H4 (cell line): Measurements from ENCODE around the gene LMO2. TPM values are rescaled to one million over a fixed set of nuclear protein-coding genes. Genes with fewer than 3 reads are reported as not detected.
A peak's percentile ranks its signal among the peaks of the same experiment; 100 is the strongest.
"Not testable (repeated sequence)": the region's sequence is repeated elsewhere in the genome, so short reads cannot be mapped to it uniquely, and the experiment has no call there.

Experiments
- DNase-seq: peaks from one replicate; pipeline ENCODE4 v3.0.0-alpha.2; 2015; ENCODE audit warnings: low spot score
- total RNA-seq: library from RNA; depleted of rRNA; stranded (reverse); fragments of >200 nt; shearing (Covaris generic); gene quantifications from 2 replicates; pipeline ENCODE4 v1.2.3, GENCODE V29; 2014

The LMO2 gene
- total RNA-seq, 1 experiment from 2014 or later: 1.5 TPM

DNA sequence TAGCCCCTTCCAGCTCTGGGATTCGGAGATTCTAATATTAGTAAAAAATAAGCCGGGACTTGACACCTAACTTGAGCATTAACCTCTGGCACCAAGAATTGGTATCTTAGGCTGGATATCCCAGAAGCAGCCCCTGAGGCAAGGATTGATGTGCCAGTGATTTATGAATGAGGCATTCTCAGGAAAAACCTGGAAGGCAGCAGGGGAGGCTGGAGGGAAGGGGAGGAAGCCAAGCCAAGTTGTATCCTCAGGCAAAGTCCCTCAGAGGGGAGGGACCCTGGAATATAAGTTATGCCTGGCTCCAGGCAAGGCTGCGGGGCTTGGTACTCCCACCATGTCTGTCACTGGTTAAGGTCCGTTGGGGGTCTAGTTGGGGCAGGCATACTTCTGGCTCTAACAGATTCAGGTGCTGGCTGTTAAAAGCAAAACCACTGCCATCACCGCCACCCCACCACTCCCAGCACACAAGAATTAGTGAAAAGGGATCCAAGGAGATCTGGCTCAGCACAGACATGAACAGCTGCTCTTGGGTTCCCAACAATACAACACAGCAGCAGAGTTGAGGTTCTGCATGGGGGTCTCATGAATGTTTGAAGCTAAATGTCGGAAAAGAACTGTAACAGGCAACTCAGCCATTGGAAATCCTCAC lies 29.8 kb downstream of the LMO2 start:
- DNase-seq: no peak

DNA sequence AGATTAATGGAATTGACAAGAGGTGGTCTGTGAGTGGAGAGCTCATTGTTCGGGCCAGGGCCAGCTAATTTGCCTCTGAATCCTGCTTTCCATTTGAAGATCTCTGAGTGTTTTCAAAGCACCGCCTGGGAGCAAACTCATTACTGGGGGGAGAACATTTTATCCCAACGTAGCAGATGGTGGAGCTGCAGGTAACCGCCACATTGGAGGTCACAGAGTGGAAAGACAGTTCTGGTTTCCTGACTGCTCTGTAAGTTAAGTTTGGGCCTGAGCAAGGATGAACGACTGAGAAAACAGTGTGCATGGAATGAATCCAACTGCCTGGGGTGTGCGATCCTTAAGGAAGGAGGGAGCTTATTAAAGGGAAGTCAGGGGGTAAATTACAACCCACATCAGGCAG lies 30.5 kb downstream of the LMO2 start:
- no peak for DNase-seq

DNA sequence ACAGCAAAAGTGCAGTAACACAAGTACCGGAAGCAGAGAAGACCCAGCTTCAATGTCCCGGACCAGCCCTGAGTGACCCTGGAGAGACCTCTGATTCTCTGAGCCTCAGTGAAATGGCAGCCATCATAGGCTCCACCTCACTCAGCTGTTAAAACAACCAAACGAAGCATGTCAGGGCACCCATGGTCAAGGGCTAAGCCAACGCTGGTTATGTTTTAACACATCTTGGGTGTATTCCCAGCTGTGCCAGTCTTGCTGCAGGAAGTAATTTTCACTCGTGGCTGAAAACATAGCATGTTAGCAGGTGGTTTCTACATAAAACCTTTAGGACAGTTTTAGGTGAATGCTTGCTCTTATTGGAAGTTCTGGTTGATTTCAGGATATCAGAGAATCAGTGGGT lies 30.9 kb downstream of the LMO2 start:
- DNase-seq: no peak

DNA sequence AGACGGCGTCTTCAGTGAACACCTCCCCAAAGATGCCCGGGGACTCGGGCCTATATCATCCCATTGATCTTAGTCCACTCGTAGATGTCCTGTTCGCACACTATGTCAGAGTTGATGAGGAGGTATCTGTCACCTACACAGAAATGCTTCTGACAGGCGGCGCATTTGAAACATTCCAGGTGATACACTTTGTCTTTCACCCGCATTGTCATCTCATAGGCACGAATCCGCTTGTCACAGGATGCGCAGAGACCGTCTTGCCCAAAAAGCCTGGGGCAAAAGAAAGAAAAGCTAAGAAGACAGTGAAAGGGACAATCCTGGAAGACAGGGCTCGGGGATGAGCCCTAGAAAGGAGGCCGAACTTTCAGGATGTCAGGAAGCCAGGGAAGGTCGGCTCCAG lies 32.6 kb downstream of the LMO2 start:
- DNase-seq: no peak

DNA sequence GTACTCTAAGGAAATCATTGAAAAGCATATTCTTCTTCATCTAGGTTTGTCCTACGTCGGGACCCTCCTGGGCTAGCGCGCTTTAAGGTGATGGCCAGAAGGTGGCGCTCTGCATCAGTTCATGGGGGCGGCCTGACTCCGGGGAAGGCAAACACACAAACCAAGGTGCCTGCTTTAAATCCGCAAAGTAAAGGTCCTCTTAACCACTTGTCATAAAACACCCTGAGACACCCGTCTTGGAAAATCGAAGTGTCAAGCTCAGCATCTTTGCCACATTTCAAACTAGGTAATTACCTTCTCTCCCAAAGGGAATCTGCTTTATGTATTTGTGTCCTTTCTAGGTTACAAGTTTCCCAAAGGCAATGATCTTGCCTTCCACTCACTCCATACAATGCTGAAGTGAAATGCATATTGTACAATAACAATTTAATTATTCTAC lies 33.9 kb downstream of the LMO2 start:
- peak; percentile 62 for DNase-seq

DNA sequence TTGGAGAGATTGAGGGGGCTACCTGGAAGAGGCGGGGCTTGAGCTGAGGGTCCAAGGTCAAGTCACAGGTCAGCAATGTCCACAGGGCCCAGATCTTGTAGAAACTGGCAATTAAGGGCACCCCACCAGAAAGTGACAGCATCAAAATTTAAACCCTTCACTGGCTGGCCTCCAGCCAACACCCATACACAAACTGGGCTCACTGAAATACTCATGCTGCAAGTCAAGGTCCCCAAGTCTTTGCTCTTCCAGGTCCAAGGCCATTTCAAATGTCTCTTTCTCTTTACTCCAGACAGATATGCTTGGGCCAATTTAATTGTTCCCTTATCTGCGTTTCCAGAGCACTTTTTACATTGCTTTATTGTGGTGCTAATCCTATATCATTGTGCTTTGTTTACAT lies 36.4 kb downstream of the LMO2 start:
- no peak for DNase-seq

DNA sequence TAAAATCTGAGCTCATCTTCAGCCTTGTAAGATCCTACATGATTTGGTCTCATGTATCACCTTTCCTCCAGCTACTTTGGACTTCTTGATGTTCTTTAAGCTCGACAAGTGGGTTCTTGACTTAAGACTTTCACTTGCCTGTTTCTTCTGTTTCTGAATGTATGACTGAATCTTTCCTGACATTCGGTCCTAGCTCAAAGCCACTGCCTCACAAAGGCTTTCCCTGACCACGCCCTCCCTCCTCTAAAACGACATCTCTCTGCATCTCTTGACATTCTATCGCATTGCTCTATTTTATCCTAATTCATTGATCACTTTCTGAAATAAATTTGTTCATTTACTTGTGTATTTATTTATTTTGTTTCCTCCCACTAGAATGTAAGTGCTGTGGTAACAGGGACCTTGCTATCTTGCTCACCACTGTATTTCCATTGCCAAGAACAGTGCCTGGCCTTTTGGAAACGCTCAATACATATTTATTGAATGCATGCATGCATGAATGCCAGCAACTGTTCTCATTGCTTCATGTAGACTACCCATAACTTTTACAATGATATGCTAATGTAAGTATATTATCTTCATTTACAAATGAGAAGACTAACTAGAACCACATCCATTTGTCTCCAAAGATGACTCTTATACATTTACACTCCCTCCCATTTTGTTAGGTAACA lies 43.0 kb downstream of the LMO2 start:
- no peak for DNase-seq

DNA sequence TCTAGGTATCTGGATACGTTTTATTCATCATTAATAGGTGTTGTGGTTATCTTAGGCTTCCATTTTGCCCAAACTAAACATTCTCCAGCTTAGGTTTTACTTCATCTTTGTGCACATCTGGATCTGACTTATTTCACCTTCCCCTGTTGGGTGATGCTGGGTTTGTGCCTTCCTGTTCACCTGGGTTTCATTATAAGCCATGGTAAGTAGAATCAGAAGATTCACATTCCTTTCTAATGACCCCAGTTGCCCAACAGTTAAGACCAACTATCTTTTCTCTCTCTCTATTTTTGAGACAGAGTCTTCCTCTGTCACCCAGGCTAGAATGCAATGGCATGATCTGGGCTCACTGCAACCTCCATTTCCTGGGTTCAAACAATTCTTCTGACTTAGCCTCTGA lies 44.6 kb downstream of the LMO2 start:
- DNase-seq: no peak

DNA sequence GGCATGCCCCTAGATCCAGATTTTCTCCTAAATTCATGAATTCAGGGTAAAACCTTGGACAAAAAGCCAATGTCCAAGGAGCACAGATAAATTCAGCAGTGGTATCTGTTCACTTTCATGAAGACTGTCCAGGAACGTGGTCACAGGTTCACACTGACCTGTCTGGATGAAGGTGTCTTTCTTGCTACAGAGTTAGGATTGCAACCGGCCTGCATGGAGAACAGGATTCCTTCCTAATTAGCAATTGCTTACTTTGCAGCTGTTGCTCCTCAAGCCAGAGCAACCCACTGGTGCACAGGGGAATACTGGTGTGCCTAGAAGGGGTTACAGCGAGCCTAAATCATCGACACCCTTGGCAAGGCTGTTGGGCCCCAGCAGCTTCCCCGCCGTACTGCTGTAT lies 47.6 kb downstream of the LMO2 start:
- DNase-seq: no peak

DNA sequence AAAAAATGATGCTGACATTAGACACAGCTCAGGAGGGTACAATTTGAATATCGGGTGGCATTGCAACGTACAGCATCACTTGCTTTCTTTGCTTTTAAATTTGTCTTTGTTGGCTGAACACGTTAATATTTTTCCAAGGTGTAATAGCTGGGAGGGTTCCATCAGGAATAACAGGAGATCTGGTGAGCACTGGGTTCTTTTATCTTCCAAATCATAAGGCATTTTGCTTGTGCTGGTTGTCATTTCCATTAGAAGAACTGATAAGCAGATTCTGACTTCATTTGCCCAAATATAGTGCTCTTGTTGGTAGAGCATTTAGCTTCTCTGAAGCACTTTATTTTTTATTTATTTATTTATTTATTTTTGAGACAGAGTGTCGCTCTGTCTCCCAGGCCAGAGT lies 48.9 kb downstream of the LMO2 start:
- no peak for DNase-seq

DNA sequence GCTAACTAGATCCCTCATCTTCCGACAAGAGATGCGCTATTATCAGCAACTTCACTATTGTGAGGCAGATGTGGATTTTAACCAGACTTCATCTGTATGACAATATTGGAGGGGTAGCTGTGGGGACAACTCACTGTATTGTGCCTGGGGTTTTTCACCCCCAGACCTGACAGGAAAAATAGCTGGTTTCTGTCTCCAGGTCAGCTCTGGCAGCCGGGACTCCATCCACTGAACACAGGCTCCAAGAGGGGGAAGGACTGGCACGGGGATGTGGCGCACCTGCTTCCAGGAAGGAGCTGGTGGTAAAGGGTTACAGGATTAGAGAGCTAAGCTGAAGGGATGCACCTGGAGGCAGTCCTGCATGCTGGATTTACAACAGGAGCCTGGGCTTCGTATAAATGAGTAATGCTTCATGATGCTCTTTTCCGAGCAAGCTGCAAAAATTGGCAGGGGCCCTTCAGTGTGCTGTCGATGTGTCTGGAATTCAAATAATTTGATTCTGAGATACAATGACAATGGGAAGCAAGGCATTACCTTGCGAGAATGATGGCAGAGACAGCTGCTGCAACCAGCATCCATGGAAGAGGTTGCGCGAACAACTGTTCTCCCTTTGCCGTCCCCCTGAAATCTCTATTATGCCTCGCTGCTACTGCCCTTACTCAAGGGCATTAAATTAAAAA lies 49.5 kb downstream of the LMO2 start:
- DNase-seq: no peak

DNA sequence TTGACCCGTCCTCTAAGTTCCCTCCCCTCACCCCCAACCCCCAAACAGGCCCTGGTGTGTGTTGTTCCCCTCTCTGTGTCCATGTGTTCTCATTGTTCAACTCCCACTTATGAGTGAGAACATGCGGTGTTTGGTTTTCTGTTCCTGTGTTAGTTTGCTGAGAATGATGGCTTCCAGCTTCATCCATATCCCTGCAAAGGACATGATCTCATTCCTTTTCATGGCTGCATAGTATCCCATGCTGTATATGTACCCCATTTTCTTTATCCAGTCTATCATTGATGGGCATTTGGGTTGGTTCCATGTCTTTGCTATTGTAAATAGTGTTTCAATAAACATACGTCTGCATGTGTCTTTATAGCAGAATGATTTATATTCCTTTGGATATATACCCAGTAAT lies 53.6 kb downstream of the LMO2 start:
- DNase-seq: not testable (repeated sequence)

DNA sequence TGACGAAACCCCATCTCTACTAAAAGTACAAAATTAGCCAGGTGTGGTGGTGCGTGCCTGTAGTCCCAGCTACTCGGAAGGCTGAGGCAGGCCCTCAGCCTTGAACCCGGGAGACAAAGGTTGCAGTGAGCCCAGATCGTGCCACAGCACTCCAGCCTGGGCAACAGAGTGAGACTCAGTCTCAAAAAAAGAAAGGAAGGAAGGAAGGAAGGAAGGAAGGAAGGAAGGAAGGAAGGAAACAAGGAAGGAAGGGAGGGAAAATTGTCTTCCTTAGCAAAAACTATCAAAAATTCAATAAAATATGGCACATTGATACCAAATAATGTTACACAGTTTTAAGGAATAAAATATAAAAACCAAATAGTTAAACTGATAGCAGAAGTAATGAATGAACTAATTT lies 54.5 kb downstream of the LMO2 start:
- not testable (repeated sequence) for DNase-seq

DNA sequence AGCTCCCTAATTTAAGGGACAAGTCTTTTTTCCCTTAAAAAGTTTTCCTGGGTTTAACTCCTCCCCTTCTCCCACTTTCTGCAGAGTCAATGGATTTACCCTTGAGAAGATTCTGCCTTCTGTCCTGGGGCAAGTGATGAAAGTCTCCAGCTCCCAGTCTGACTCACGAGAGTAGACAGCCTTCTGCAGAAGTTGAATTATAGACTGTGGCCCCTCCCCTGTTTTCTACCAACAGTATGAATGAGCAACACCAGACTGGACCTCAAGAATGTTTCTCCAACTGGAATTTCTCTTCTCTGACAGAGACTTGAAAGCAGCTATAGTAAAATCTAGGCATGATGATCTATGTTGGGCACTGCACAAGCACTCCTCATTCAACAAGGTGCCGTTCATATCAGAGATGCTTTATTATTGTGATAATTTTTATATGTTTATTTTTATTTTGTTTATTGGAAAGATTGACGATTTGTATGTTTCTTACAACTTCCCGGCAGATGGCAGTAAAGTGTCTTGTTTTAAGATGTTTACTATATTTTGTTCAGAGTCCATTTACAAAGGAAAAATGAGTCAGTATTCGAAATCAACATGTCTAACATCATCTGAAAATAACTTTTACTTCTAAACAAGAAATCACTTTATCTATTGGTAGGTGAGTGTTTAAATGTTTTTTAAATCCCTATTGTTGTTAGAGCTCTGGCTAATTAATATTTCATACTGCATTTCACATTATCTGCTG lies 56.6 kb downstream of the LMO2 start:
- peak; percentile 64 for DNase-seq

DNA sequence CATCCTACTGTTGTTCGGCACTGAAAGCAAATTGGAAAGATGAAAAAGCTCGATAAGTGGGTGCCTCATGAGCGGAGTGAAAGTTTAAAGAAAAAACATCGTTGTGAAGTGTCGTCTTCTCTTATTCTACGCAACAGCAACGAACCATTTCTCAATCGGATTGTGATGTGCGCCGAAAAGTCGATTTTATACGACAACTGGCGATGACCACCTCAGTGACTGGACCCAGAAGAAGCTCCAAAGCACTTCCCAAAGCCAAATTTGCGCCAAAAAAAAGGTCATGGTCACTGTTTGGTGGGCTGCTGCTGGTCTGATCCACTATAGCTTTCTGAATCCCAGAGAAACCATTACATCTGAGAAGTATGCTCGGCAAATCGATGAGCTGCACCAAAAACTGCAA lies 59.2 kb downstream of the LMO2 start:
- no peak for DNase-seq

DNA sequence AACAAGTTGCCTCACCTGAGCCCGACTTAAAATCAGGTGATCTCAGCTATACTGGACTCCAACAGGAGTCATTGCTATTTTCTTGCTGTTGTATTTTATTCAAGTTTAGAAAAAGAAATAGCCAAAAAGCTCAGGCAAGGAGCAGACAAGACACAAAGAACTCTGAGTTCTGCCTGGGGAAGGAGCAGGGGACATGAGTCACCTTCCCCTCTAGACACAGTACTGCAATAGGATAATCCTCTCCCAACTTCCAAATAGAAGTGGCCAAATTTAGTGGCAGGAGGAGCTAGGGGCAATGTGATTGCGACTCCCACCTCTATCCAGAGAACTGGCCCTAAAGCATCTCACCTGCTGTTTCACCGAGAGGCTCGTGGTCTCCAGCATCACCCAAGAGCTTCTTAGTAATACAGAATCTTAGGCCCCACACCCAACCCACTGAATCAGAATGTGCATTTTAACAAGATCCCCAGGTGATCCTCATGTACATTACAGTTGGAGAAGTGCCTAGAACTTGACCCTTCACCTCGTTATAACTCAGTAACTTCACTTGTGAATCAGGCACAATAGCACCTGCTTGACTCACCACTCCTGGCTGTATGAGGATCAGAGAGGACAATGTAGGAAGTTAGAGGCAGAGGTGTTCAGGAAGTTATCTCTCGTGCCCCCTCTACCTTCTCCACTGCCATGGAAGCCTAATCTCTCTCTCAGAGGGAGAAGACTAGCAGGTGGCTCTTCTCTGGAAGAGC lies 60.8 kb downstream of the LMO2 start:
- DNase-seq: no peak

DNA sequence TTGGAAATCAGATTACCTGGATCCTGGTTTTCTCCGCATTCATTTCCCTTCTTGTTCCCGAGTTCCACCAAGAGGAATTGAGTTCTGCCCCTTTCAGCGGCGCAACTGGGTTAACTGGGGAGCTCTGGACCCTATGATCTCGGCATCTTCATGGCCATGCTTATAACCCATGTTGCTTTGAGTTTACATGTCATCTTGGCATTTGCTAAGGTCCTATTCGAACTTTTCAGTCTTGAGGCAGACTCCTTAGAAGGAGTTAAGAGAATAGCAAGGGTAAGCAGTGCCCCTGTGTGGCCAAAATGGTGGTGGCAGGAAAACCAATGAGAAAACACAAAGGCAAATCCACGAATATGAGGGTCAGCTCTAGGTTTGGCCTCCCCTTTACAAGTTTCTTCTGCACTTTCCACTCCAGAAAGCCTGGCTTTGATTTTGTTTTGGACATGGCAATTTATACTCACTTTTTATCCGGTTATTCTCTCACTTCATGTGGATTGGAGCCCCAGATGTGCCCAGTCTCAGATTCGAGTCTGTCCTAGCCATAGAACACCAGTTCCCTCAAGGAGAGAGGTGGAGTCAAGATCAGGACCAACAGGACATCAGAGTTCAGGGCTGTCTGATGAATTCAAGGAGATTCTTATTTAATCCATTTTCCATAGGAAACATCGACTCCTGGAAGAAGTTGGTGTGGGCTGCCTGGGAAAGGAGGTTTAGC lies 62.3 kb downstream of the LMO2 start:
- DNase-seq: peak; percentile 73

DNA sequence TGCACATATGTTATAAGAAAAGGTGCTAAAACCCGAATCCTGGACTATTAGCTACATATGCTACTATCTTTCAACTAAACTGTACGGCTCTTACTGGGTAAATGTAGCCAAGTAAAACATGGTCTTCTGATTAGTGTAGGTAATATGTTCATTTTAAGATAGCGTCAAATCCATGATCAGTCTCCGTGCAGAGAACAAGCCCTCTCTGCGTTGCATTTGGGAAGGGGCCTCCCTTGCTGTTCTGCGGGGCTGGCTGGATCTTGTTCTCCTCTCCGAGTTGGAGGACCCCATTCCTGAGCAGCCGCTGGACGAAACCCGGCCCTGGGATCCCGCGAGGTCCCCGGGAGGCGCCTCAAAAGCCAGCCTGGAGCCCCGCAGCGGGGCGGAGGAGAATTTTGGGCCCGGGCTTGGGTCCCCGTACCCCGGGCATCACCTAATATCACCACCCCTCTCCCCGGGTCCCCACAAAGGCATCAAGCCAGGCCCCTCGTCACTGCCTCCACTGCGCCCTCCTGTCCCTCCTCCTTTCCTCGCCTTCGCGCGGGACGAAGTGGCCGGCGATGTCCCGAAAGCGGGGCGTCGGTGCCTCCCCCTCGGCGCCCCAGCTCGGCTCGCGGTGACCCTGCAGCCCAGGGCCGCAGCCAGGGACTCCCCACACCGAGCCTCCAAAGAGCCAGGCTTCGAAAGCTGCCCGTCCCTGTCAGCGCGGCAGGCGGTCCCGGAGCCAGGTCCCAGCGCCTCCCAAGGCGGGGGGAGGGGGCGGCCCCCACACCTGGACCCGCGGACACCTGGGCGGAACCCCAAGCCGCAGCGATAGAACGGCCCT lies 63.1 kb downstream of the LMO2 start:
- no peak for DNase-seq

DNA sequence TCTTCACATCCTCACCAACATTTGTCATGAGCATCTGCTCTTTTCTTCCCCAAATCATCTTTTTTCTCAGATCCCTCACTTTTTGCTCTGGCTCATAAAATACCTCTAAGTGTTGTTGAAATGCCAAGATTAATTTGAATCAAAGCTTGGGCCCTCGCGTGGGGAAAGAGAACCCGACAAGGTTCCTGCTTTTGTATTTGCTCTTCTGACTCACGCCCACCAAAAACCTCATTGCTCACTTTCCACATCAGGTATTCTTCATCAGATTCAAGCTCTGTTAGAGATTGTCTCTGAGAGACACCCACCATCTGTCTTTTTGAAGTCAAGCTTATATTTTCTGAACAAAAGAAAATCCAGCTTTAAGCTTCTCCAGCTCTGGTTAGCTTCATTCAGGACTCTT lies 64.7 kb downstream of the LMO2 start:
- DNase-seq: no peak

DNA sequence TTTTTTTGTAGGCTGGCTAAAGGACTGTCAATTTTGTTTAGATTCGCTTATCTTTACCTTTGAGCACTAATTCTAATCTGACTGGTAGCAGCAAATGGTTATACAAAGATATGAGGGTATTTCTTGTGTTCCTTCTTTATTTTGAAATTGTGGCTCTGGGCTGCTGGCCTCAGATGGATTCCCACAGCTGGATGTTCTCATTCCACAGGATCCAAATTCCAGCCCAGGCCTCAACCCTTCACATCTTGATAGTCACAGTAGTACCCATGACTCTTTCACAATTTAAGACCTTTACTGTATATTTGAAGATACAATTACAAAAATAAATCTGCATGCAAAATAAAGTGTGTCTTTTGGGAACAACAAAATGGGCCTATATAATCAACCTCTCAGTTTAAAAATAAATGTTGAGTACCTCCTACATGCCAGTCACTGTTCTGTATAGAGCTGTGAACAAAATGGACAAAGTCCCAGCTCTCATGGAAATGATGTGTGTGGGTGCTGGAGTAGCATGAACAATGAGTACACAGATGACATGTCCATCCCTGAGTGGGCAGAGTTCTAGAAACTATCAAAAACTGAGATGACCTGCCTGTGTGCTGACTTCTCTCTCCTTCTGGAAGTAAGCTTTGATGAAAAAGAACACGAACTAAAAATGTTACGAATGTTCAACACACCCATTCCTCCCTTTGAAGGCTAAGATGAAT lies 65.9 kb downstream of the LMO2 start:
- DNase-seq: no peak
